T follicular helper cell (primary cell): ENCODE measurements around the gene PLOD3.

ENCODE experiments used
- DNase-seq: peaks from one replicate; pipeline ENCODE4 v3.0.0-alpha.2; 2020; ENCODE audit warnings: low read depth

PLOD3 gene

DNA sequence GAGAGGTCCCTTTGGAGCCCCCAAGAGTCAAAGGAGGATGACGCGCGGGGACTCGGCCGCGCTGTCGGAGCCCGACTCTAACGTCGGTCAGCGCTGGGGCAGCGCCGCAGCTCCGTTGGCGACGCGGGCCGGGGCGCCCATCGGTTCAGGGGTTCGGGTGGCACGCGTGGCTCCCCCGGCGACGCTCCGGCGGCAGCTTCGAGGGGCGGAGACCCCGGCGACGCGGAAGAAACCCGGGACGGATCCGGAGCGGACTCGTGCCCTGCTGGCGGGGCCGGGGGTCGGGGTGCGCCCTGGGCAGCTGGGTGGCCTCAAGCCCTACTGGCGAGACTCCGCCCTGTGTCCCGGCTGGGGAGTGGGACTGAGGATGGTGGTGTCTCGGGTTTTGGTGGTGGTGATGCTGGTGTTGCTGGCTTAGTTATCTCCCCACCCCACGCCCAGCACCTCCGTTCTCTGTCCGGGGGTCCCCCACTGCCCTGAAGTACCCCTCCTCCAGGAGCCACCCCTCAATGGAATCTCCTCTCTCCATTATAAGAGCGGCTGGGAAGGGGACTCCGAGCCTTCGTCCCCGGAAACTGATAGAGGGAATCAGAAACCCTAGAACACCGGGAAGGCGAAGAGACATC is 37.1 kb downstream of the PLOD3 start, which contains the start of gene NAT16:
Gene NAT16 (minus strand): TSS at position 164 of the 626 bp plus-strand sequence. CDS start 5,486 bp downstream, outside the sequence.
- no peak for DNase-seq

DNA sequence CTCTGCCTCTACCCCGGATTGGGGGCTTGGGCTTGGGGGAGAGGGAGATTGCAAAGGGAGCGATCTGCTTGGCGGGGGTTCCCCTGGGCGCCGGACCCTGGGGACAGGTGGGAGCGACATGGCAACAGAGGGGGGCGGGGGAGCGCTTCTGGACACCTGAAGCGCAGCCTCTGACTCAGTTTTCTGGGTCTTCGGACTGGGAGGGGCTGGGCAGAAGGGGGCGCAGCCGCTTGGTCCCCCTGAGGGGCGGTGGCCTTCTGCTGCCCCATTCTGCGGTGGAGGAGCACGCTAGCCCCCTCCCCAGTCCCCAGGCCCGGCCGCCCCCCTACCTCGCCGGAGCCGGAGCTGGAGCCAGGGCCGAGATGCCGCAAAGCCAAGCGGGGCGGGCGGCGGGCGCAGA is 37.7 kb downstream of the PLOD3 start:
- no peak for DNase-seq

- DNase-seq, result no peak
These were observed 38.3 kb downstream of the PLOD3 start for GRCh38 chr7:101179117-101179516.

DNA sequence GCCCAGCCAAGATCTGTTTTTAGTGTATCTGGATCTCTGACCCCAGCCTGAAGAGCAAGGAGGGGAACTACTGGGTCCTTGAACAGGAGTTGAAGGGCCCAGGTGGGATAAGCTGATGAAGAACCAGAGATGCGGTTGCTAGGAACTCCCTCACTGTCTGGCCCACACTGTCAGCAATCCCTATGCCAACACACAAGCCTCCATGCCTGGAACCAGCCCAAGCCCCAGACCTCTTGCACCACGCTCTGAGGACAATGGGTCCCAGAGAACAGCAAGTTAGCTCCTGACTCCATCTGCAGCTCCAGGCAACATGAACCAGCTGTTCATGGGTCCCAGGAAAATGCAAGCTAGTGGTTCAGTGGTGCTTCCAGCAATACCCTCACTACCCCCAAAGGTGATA is 39.7 kb downstream of the PLOD3 start:
- no peak for DNase-seq

DNA sequence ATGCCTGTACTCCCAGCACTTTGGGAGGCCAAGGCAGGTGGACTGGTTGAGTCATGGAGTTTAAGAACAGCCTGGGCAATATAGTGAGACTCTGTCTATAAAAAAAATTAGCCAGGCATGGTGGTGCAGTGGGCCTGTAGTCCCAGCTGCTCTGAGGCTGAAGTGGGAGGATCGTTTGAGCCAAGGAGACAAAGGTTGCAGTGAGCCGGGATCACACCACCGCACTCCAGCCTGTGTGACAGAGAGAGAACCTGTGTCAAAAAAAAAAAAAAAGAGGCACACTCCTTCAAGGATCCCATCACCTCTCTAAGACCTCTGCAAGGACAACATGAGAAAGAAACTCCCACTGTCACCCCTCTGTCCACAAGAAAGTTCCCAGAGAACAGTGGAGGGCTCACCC is 41.7 kb downstream of the PLOD3 start:
- no peak for DNase-seq

DNA sequence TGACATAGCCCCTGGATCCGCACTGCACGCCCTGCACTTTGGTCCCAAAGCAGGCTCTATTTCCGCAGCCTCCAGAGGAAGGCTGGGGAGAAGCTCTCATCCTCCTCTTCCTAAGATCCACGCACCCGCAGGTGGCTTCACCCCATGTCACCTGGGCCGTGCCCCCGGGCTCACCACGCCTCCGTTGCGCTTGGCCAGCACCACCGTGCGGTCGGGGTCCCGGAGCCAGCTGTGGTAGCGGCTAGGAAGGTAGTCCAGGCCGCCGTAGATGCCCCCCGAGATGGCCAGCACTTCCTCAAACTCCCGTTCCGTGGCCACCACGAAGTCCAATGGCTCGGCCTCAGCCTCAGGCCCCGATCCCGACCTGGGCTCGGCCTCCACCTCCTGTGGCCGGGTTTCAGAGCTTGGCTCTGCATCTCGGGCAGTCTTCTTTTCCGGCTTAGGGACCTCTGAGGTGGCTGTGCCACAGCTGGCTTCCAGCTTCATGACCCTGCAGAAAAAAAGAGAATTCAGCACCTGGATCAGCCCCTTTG is 43.0 kb downstream of the PLOD3 start:
- DNase-seq, result no peak

- peak; percentile 44 for DNase-seq
These were observed 43.6 kb downstream of the PLOD3 start for GRCh38 chr7:101173752-101174244.

DNA sequence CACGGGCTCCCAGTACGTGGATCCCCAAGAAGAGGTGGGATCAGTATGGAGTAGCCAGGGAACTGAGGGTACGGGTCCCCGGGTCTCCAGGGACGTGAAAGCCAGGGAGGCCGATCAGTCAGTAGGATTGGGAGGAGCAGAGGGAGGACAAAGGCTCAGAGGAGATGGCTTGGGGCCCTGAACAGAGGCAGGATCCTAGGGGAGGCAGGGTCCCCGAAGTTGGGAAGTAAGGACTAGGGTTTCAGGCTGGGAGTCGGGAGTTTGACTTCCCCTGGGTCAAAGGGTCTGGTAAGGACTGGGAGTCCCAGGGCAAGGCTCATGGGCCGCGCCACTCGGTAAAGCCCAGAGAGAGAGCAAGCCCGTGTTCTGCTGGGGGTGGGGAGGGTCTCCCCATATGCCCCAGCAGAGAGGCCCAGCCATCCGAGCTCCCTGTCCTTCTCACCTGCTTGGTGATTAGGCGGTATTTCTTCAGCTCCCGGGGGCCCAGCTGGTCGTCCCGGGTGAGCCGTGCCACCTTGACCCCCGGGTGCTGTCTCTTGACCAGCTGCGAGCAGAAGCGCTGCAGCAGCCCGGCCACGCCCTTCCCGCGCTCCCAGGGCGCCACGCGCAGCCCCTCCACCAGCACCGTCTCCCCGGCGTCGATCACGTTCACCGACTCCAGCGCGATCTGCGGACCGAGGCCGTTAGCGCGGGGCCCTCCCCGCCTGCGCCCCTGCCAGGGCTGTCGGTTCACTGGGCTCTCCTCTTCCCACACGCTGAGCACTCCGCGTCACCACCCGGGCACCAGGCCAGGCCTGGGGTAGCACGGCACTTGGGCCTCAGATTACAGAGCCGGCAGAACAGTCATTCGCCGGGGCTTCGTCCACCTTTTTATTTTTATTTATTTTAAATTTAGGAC is 44.3 kb downstream of the PLOD3 start:
- DNase-seq, result no peak

DNA sequence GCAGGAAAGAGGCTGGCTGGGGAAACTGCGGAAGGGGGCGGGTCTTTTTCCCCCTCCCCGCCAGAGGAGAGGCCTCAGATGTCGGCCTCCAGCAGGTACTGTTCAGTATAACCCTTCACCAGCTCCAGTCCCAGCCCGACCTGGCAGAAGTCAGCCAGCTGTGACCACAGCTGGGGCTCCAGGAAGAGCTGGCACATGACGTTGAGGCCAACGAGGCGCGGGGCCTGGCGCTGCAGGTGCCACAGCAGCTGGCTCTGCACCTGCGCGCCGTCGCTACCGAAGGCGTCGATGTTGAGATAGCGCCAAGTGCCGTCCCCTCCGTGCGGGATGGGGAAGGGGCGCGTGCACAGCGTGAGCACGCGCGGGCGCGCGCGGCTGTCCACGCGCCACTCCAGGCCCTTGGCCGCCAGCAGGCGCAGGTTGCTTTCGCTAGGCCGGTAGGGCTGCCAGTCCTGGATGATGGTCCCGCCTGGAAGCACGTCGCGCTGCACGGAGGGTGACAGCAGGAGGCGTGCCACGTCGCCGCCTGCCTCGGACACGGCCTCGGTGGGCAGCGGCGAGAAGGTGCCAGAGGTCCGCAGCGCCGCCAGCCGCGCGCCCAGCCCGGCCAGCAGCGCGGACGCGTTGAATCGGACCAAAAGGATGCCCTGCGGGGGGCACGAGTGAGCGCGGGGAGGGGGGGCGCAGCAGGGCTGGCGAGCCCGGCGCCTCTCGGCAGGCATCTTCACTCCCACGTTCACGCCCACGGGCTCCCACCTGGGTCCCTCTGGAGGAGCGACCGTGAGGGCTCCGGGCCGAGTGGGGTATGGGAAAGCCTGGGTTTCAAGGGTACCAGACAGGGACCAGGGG is 45.2 kb downstream of the PLOD3 start:
- no peak for DNase-seq

DNA sequence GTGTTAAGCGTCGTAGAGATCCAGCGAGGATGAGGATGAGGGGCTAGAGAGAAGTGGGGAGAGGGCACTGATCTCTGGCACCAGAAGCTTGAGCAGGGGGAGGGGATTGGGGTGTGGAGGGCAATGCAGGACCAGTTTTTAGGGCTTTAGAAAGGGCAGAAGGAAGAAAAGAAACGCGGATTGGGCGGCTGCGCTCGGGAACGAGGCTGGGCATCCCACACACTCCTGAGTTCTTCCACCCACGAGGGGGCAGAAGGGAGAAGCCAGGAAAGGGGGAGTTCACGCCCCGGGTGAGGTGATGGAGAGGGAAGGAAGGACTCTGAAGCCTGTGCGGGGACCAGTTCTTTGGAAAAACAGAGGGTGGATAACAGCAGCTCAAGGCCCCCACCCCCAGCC is 45.9 kb downstream of the PLOD3 start:
- no peak for DNase-seq

DNA sequence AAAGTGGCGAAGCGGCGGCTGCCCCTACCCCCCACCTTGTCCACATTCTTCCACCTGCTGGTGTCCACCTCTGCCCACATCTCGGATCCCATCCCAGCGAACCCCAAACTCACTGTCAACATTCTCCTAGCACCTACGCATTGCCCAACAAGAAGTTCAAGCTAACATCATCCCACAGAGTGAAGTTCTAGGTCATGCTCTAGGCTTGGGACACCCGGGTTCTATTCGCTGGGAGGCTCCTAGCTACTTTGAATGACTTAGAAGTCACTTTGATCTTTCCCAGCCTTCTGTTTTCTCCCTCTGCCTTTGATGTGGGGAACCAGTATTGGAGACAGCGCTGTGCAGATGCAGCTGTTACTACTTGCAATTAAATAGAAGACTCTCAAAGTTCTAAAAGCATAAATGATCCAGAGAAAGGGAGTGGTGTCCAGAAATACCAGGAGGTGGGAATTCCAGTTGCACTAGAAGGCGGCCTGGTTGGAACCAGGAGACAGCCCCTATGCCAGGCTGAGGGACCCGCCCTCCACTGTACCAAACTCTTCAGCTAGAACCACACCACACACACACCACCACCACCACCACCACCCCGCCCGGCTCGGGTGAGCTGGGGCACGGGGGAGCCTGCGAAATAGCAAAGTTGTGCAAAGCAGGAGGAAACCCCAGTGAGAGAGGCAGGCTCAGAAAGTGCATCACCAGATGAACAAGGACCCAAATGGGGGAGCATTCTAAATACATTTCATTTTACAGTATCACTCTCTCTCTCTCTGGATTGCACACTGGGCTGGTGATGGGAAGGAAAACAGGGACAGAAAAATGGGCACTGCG is 46.6 kb downstream of the PLOD3 start:
- DNase-seq, result no peak

DNA sequence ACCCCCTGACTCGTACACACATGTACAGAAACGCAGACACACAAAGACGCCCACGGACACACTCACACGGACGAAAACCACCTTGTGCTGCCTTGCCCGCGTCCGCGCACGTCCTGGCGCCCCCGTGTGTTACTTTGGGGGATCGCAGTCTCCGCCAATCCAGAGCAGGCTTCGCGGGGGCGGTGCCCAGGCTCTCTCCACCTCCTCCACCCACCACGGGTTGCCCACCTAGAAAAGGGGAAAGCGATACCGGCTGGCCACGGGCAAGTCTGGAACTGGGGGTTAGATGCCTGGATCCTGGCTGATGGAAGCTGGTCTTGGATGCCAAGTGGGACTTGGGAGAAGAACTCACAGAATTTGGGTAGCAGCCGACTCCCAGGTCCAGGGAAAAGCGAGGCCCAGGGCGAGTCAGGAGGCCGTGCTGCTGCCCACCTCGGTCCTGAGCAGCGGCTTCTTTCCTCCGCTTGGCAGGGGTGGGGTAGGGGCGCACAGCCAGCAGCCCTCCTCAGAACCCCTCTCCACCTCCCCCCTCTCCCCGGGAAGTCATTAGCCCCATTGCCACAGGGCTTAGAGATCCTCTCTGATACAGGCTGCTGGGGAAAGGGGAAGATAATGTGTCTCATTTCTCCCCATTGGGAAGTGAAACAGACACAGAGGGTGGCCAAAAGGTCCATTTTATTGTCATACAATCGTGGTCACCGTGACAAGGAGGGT is 47.4 kb downstream of the PLOD3 start:
- DNase-seq, result peak; percentile 64

DNA sequence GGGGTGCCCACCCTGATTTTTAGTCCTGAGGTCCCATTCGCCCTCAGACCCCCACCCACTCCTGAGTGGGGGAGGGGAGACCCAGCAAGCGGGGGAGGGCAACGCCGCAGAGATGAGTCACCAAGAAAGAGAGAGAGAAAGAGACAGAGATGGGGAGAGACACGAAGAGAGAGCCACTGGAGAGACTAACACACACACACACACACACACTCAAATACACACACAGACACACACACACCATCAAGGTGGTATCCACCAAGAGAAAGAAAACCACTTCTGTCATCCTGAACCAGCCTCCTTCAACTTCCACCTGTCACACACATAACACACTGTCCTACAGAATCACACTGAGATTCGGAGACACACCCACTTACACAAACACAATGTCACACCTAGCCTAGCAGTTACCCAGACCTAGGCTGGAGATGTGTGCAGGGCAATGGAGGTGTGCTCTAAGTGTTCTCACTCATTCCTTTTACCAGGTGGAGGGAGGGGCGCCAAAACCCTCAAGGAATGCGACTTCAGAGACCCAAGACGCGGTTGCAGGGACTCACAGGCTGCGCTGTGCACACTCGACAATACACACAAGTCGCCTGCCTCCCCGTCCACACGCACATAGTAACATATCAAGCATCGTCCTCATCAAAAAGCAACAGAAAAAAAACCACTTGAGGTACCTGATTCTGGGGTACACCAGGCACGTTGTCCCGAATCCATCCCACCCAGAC is 48.1 kb downstream of the PLOD3 start:
- no peak for DNase-seq

DNA sequence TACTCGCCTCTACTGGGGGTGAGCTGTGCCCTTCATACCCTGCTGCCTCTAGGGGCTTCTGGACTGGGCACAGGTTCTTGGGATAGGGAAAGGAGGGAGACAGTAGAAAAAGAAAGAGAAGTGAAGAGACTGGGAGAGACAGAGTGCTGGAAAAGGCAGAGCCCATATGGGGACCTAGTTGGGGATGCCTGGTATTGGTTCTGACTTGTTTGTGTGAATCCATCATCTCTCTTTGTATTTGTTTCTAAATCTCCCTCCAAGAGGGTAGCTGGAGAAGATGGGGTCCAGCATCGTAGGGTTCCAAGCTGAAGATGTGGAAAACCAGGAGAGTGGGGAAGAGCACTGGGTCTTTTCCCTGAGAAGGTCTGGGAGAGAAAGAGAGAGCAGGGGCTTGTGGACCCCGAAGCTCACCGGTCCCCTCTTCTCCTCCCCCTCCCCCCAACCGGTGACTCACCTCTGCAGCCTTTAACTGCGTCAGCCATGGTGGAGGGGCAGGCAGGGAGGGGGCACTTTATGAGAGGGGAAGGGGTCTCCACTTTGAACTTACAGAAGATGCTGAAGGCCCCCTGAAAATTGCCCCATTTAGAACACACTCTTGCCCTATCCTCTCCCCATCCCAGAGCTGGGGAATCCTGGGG is 48.9 kb downstream of the PLOD3 start:
- DNase-seq, result no peak

DNA sequence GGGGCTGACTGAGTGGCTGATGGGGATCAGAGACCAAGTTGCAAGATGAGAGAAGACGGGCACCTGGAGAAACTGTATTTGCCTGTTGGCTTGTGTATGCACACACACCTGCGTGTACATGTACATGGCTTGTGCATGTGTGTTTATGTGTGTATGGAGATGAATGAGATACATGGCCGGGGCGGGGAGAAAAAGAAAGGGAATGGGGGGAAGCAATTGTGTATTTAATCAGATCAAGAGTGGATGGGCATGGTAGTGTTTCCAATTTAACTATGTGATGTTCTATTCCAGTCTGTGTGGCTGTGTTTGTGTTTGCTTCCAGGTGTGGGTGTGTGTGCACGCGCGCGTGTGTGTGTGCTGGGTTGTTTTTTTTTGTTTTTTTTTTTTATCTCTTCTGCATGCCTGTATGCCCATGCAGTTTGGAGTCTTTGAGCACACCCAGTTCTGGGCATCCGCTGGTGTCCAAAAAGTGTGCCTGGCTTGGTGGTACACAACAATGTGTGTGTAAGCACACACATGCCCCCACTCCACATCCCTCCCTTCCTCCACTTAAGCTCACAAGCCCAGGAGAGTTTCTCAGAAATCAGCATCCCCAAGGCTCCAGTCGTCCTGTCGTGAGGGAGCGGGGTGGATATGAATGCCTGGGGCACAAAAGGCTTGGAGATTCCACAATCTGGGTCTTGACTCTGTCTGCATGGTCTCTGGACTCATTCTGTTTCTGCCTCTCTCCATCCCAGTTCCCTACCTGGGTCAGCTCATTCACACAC is 49.6 kb downstream of the PLOD3 start:
- no peak for DNase-seq

DNA sequence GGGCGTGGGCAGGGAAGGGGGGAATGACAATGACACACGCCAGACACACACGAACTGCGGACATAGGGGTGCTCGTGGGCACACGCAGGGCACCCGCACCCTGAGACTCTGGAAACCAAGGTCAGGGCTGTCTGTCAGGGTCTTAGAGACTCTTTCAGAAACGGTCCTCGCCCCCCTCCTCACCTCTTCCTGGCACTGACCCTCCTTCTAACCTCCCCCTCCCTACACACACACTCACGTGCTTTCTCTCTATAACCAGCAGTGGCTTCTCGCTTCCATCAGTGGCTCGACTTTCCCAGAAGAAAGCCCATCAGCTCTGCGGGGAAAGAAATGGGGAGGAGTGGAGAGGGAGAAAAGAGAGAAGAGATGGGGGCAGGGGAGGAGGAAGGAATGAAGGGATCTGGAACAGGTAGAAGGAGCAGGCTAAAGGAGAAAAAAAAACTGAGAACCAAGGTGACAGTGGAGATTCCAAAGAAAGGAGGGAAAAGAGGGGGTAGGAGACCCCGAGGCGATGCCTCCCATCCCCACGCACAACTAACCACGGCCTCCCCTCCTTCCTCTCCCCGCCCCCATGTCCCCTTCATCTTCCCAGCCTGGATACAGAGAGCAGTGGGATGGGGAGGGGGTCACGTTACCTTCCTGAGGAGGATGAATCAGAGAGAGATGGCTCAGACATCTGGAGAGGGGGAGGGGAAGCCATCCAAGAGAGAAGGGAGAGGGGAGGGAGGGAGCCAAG is 50.3 kb downstream of the PLOD3 start:
- no peak for DNase-seq

- DNase-seq, result no peak
These were observed 50.8 kb downstream of the PLOD3 start for GRCh38 chr7:101166648-101166908.
